HFFc6 (cell line): ENCODE results near the gene FOXP1. TPM values are rescaled to one million over a fixed set of nuclear protein-coding genes. Genes with fewer than 3 reads are reported as not detected.

ENCODE experiments used
- DNase-seq: peaks from one replicate; pipeline ENCODE4 v3.0.0-alpha.2; 2018
- H3K27ac Mint-ChIP-seq: 2 replicates; pipeline ENCODE4 v1.8.0; 2020; ENCODE audit warnings: mild to moderate bottlenecking, mixed read lengths
- H3K27me3 Mint-ChIP-seq: 2 replicates; pipeline ENCODE4 v1.8.0; 2021; ENCODE audit warnings: mild to moderate bottlenecking, moderate library complexity, mixed read lengths; ENCODE audit not compliant: insufficient read depth
- H3K36me3 Mint-ChIP-seq: 2 replicates; pipeline ENCODE4 v1.8.0; 2021; ENCODE audit warnings: low read depth, mixed read lengths
- H3K4me1 Mint-ChIP-seq: 2 replicates; pipeline ENCODE4 v1.8.0; 2020; ENCODE audit warnings: low read depth, mixed read lengths
- H3K4me3 Mint-ChIP-seq: 2 replicates; pipeline ENCODE4 v1.8.0; 2020; ENCODE audit warnings: mild to moderate bottlenecking, moderate library complexity, mixed read lengths
- H3K9me3 Mint-ChIP-seq: 2 replicates; pipeline ENCODE4 v1.8.0; 2020; ENCODE audit warnings: mild to moderate bottlenecking, mixed read lengths
- CTCF ChIP-seq: fragments of 200-600 bp; sonication (generic); IDR thresholded peaks from 2 replicates; pipeline ENCODE4 v1.5.0; 2021; ENCODE audit warnings: antibody characterized with exemption, mild to moderate bottlenecking
- total RNA-seq, 6 experiments: library from RNA; stranded (reverse); fragmentation: NEBNext Ultra II Directional; extraction: Animal tissue kit (Norgen Biotek cat#: 25700); gene quantifications; 2 replicates in 1 of 6; 3 replicates in 5 of 6; pipeline ENCODE4 v1.2.3, GENCODE V29; 2021

Gene FOXP1
- total RNA-seq, 6 experiments from 2014 or later: 32.2 to 59.3 (median 52.0) TPM

- no peak overlapping the region for H3K4me3 Mint-ChIP-seq
- no peaks in the 10 kb centered on the region; the same call in 1 of the 2 replicates for H3K27me3 Mint-ChIP-seq
- H3K36me3 Mint-ChIP-seq: 0 out of 2 replicates have a peak, but pooled peaks cover 5% of the 10 kb centered on the region
- peaks cover 75% of the 10 kb centered on the region for H3K4me1 Mint-ChIP-seq
- TF ChIP-seq CTCF: no peak
- H3K9me3 Mint-ChIP-seq: no peaks in the 10 kb centered on the region
- 0 out of 2 replicates have a peak overlapping the region, but pooled peaks have one; percentile 25 for H3K27ac Mint-ChIP-seq
- DNase-seq: peak; percentile 32
These were observed 336.1 kb downstream of the FOXP1 start for GRCh38 chr3:71247221-71247957.

- Mint-ChIP-seq H3K4me1 (peaks cover 63% of the 10 kb centered on the region), H3K4me3 (no peak overlapping the region; the same call in 1 of the 2 replicates), H3K9me3 (no peaks in the 10 kb centered on the region), H3K36me3 (no peaks in the 10 kb centered on the region), H3K27ac (peak overlapping the region; percentile 21; the same call in 1 of the 2 replicates), H3K27me3 (no peaks in the 10 kb centered on the region; the same call in 1 of the 2 replicates)
- TF ChIP-seq CTCF: no peak
- DNase-seq: no peak
These were observed 337.3 kb downstream of the FOXP1 start for GRCh38 chr3:71245971-71246880.

GRCh38 chr3:71244826-71245488 lies 338.6 kb downstream of the FOXP1 start:
- TF ChIP-seq CTCF: peak; percentile 7; the same call in 1 of the 2 replicates
- H3K4me1 Mint-ChIP-seq: peaks cover 59% of the 10 kb centered on the region
- peak overlapping the region; percentile 77 for H3K27ac Mint-ChIP-seq
- peaks cover 4% of the 10 kb centered on the region for H3K36me3 Mint-ChIP-seq
- H3K9me3 Mint-ChIP-seq: no peaks in the 10 kb centered on the region
- peak overlapping the region; percentile 79 for H3K4me3 Mint-ChIP-seq
- H3K27me3 Mint-ChIP-seq: no peaks in the 10 kb centered on the region; the same call in 1 of the 2 replicates
- DNase-seq: peak; percentile 47

- Mint-ChIP-seq H3K27ac (peak overlapping the region; percentile 77), H3K36me3 (peaks cover 4% of the 10 kb centered on the region), H3K9me3 (no peaks in the 10 kb centered on the region), H3K27me3 (no peaks in the 10 kb centered on the region; the same call in 1 of the 2 replicates), H3K4me3 (peak overlapping the region; percentile 79; the same call in 1 of the 2 replicates), H3K4me1 (peaks cover 56% of the 10 kb centered on the region)
- DNase-seq: no peak
- TF ChIP-seq CTCF: no peak
These were observed 339.2 kb downstream of the FOXP1 start for GRCh38 chr3:71244153-71244825.

- Mint-ChIP-seq H3K9me3 (no peaks in the 10 kb centered on the region), H3K4me3 (no peak overlapping the region), H3K4me1 (peaks cover 47% of the 10 kb centered on the region), H3K36me3 (peaks cover 4% of the 10 kb centered on the region), H3K27ac (no peak overlapping the region), H3K27me3 (no peaks in the 10 kb centered on the region; the same call in 1 of the 2 replicates)
- DNase-seq: no peak
- TF ChIP-seq CTCF: no peak
These were observed 340.3 kb downstream of the FOXP1 start for GRCh38 chr3:71243229-71243628.
